ENCODE data around the gene NFKBIZ. TPM values are rescaled to one million over a fixed set of nuclear protein-coding genes. Genes with fewer than 3 reads are reported as not detected.

NFKBIZ gene
- total RNA-seq, 2 donors from 2014 or later, result 26.6 to 28.7 TPM

DNA sequence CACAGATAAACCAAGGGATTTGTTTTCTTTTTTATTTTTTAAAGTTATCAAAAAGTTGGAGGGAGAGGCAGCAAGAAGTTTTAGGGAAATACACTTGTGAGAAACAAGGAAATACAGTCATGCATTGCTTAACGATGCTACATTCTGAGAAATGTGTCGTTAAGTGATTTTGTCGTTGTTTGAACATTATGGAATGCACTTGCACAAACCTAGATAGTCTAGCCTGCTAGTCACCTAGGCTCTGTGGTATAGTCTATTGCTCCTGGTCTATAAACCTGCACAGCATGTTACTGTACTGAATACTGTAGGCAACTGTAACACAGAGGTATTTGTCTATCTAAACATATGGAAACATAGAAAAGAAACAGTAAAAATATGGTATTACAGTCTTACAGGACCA lies 2.0 kb upstream of the NFKBIZ start:
- no peak overlapping the region for H3K27ac ChIP-seq
- H3K4me1 ChIP-seq, result peaks cover 0 to 19% of the 10 kb centered on the region in 2 donors
- TF ChIP-seq, protein P1, sequence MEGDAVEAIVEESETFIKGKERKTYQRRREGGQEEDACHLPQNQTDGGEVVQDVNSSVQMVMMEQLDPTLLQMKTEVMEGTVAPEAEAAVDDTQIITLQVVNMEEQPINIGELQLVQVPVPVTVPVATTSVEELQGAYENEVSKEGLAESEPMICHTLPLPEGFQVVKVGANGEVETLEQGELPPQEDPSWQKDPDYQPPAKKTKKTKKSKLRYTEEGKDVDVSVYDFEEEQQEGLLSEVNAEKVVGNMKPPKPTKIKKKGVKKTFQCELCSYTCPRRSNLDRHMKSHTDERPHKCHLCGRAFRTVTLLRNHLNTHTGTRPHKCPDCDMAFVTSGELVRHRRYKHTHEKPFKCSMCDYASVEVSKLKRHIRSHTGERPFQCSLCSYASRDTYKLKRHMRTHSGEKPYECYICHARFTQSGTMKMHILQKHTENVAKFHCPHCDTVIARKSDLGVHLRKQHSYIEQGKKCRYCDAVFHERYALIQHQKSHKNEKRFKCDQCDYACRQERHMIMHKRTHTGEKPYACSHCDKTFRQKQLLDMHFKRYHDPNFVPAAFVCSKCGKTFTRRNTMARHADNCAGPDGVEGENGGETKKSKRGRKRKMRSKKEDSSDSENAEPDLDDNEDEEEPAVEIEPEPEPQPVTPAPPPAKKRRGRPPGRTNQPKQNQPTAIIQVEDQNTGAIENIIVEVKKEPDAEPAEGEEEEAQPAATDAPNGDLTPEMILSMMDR (IDR thresholded peaks at IDR 0.05), result no peak
- H3K4me3 ChIP-seq, result no peak overlapping the region
- DNase-seq (ENCODE audit: low spot score), result no peak
- no peaks in the 10 kb centered on the region for H3K27me3 ChIP-seq
- H3K36me3 ChIP-seq, result peaks cover 7% of the 10 kb centered on the region
- H3K9me3 ChIP-seq, result no peaks in the 10 kb centered on the region

DNA sequence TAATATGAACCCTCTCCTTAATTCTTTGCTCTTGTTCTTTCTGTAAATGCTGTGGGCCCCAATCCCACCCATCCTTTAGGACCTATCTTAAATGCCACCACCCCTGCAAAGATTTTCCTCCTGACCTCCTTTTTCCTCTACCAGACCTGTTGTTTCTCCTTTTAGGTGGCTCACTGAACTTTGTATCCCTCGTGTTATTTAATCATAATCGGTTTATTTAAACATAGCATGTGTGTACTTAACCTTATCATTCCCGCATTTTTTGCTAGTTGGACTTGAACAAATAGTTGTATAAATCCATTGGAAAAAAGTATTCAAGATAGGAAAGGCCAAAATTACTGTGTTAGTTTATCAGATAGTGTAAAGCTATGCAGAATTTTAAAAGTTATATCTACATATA lies 988 bp upstream of the NFKBIZ start:
- Histone ChIP-seq H3K27ac (peak overlapping the region; percentile 98 to 99), H3K27me3 (no peaks in the 10 kb centered on the region), H3K4me1 (peaks cover 0 to 24% of the 10 kb centered on the region in 2 donors), H3K9me3 (no peaks in the 10 kb centered on the region), H3K36me3 (peaks cover 17% of the 10 kb centered on the region), H3K4me3 (peak overlapping the region in 1 of 2 donors; percentile 94)
- TF ChIP-seq, protein P1 (IDR thresholded peaks at IDR 0.05), result no peak
- no peak for DNase-seq (ENCODE audit: low spot score)

- no peaks in the 10 kb centered on the region for H3K27me3 ChIP-seq
- H3K4me3 ChIP-seq, result peak overlapping the region; percentile 86 to 94
- H3K36me3 ChIP-seq, result peaks cover 31% of the 10 kb centered on the region
- no peak for DNase-seq (ENCODE audit: low spot score)
- TF ChIP-seq, protein P1 (IDR thresholded peaks at IDR 0.05), result peak in 1 of 2 donors; percentile 8
- H3K4me1 ChIP-seq, result peaks cover 0 to 24% of the 10 kb centered on the region in 2 donors
- no peaks in the 10 kb centered on the region for H3K9me3 ChIP-seq
- peak overlapping the region; percentile 98 to 99 for H3K27ac ChIP-seq
These were observed 466 bp downstream of the NFKBIZ start for GRCh38 chr3:101849714-101850245.

DNA sequence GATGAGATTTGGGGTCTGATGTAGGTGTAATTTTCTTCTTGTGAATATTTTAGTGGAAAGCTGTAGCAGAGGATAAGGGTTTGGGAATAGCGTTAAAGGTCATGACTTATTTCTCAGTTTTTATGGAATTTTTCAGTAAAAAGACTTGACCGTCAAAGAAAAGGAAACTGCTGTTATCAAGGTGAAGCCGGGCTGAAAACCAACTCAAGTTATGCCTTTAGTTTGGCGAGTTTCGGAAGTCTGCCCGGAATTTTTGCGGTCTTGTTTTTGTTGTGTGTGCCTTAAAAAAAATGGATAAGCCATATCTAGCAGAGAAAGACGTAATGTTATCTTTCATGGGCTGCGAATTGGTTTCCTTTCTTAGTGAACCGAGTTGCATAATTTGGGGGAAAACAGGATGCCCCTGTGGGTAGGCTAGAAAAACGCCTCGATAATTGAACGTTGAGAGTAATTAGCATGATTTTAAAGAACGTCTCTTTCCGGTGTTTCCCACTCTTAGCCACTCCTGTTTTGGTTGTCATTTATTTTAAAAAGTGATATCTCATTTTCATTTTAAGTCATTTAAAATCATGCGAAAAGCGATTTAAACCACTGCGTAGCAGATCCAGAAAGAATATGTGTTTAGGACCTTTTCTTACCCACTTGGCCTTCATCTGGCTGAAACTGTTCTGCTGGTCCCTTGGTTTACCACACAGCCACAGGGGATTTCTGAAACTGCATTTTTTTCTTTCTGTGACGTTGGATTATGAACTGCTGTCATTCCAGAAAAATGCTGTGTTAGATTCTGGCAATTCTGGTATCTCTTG lies 1.1 kb downstream of the NFKBIZ start:
- TF ChIP-seq, protein P1 (IDR thresholded peaks at IDR 0.05), result no peak
- Histone ChIP-seq H3K4me1 (peaks cover 0 to 30% of the 10 kb centered on the region in 2 donors), H3K36me3 (peaks cover 38% of the 10 kb centered on the region), H3K9me3 (no peaks in the 10 kb centered on the region), H3K27me3 (no peaks in the 10 kb centered on the region), H3K4me3 (peak overlapping the region; percentile 86 to 94), H3K27ac (peak overlapping the region; percentile 98 to 99)
- no peak for DNase-seq (ENCODE audit: low spot score)

- H3K4me1 ChIP-seq, result peaks cover 0 to 34% of the 10 kb centered on the region in 2 donors
- H3K36me3 ChIP-seq, result peaks cover 46% of the 10 kb centered on the region
- peak overlapping the region; percentile 98 to 99 for H3K27ac ChIP-seq
These were observed 1.9 kb downstream of the NFKBIZ start for GRCh38 chr3:101851072-101851770.

More at GRCh38 chr3:101851072-101851770, 1.9 kb downstream of the NFKBIZ start:
- peak overlapping the region; percentile 86 to 94 for H3K4me3 ChIP-seq
- no peaks in the 10 kb centered on the region for H3K9me3 ChIP-seq
- H3K27me3 ChIP-seq, result no peaks in the 10 kb centered on the region
- TF ChIP-seq, protein P1 (IDR thresholded peaks at IDR 0.05), result no peak
- no peak for DNase-seq (ENCODE audit: low spot score)

Measured in right atrium auricular region (tissue), 2 donors.